ENCODE data around the gene NLRC4. TPM values are rescaled to one million over a fixed set of nuclear protein-coding genes. Genes with fewer than 3 reads are reported as not detected.
"Not testable (repeated sequence)": the region's sequence is repeated elsewhere in the genome, so short reads cannot be mapped to it uniquely, and the experiment has no call there.

NLRC4 gene
- total RNA-seq, 1 donor from 2014 or later = 1.7 TPM

DNA sequence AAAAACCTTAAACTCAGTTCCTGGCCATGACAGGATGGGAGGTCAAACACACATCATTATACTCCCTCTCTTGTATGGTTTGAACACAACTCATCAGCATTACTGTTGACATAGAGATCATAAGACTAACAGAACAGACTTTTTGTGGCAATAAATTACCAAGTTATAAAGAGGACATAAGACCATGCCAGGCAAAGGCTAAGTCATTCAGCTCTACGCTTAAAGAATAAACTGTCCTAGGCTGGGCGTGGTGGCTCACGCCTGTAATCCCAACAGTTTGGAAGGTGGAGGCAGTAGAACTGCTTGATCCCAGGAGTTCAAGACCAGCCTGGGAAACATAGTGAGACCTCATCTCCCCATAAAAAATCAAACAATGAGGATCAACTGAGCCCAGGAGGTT lies 16.4 kb downstream of the NLRC4 start:
- DNase-seq = no peak

DNA sequence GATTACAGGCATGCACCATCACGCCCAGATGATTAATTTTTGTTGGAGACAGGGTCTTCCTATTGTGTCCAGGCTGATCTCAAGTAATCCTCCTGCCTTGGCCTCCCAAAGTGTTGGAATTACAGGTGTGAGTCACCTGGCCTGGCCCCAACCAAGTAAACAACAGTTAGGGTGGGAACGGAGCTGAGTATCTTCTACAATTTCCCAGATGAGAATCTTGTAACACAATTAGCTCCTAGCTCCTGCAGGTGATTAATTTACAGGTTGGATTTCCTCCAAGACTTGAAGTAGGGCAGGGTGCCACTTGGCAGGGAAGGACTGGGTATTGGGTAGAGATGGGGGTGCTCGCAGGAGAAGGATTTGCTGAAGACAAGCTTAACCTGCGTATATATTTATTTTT lies 17.8 kb downstream of the NLRC4 start:
- no peak for DNase-seq

DNA sequence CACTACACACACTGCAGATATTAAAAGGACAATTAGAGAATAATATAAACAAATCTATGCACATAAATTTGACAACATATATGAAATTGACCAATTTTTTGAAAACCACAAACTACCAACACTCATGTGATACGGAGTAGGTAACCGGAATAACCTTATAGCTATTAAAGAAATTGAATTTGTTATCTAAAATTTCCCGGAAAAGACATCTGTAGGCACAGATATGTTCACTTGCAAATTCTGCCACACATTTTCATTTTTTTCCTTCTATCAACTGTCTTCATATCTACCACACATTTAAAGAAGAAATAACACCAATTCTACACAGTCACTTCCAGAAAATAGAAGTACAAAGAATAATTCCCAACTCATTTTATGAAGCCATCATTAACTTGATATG lies 22.4 kb downstream of the NLRC4 start:
- no peak for DNase-seq

DNA sequence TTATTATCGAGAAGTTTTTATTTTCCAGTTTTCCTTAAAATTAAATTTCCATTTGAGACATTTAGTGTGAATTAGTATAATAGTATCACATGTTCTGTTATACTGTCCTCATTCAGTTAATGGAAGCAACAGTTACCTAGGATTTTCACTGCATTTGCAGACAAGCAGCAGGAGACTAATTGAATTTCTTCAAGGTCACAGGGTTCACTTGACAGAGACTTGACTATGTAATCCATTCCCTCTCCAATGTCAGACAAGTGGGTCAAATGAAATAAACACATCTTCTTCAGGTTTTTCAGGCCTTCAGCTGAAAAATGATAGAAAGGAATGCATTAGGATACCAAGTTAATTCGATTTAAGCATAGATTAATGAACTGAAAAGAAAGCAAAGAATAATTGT lies 26.7 kb downstream of the NLRC4 start:
- no peak for DNase-seq

DNA sequence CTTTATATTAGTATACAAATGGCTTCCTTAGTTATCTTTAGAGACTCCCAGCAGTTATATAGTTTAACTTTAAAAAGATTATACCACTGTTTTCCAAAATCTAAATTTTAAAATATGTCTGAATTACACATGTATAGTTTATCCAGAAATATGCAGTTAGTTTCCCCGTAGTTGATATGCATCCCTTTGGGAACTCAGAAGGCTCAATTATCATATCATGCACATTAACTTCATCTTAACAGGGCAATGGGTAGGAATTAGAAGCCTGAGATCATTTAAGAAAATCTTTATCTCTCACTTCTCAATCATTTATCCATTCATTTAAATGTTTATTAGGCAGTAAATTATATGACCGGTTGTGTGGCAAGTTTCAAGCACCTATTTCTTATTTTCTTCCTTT lies 27.2 kb downstream of the NLRC4 start:
- no peak for DNase-seq

DNA sequence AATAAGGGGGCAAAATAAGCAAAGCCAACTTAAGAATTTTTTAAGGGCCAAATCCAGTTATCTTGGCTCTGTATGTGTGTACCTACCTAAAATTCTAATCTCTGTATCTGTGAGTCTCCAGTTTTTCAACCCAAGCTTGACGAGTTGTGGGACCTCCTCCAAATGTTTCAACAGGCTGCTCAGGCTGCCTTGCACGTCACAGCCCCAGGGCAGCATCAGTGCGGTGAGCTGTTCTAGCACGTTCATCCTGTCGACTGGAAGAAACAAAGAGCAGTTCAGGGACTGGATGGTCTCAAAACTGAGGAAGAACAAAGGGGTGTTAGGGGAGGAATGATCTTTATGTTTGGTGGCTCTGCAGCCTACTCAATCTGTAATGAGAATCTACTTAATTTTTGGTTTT lies 29.4 kb downstream of the NLRC4 start:
- peak; percentile 60 for DNase-seq

DNA sequence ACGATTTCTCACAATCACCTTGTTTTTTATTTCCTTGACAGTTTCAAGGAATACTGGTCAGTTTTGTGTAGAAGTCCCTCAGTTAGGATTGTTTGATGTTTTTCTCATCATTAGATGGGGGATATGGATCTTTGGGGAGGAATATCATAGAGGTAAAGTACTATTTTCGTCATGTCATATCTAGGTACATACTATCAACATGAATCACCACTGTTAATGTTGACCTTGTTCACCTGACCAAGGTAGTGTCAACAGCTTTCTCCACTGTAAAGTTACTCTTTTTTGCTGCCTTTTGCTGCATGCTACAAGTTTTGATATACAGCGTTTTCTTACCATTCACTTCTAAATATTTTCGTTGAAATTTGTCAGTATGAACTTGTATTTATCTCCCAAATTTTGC lies 32.7 kb downstream of the NLRC4 start:
- no peak for DNase-seq

DNA sequence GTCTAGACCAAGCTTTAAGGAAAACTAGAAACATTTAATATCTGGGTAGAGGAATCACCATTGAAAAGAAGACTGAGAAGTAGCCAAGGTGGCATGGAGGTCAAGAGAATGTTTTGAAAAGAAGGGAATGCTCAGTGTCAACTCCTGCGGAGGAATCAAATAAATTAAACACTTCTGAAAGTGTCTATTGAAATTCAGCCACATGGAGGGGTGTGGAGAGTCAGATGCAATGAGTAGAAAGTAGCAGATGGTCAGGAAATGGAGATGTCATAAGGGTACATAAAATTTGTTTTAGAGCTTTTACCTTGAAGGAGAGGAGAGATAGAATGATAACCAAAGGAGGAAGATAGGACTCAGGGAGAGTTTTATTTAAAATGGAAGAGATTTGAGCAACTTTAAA lies 35.1 kb downstream of the NLRC4 start:
- no peak for DNase-seq

DNA sequence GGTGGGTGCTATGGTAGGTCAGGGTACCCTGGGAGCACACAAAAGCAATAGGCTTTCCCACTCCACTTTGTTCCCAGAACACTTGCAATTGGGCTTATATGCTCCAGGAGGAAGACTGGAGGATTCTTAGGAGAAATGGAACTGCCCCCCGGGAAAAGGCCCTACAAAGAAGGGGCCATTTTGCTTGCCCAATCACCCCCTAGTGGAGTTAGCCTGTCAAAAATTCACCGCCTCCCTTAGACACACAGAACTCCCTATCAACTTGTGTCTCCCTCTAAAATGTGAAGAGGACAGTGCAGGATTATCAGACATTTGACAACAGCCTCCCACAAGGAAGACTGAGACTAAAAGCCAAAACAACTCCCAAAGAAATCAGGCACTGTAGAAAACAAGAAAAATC lies 36.5 kb downstream of the NLRC4 start:
- DNase-seq = no peak

DNA sequence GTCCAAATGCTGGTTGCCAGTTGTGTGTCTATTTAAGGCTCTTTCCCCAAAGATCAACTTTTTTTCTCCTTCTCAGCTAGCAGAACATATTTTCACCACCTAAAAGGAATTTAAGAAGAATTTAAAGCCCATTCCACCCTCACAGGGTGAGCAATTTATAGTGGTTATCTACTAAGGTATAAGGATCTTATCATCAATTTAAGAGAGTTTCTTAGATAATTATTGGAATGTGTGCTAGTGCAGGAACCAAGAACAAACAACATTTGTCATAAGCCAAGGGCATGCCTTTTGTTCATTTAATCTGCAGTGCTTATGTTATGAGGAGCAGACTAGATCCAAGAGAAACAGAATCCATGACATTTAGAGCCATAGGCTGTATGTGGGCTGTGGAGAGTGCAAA lies 37.2 kb downstream of the NLRC4 start:
- DNase-seq = no peak

DNA sequence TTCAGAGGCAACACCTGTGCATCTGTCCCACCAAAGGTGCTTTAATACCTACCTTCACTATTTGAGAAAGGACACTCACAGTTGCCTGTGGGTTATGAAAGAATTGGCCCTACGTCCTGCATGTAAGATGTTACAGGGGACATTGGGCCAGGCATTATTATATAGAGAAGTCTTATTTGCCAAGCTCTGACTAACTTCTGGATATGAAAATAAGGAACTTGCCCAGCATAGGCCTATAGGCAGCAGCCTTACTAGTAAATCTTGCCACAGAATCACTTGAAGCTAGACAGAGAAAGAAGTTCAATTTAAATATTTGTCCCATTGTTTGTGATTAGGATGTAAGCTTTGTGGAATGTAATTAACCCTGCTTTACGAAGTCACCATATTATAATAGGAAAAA lies 41.7 kb downstream of the NLRC4 start:
- DNase-seq = no peak

DNA sequence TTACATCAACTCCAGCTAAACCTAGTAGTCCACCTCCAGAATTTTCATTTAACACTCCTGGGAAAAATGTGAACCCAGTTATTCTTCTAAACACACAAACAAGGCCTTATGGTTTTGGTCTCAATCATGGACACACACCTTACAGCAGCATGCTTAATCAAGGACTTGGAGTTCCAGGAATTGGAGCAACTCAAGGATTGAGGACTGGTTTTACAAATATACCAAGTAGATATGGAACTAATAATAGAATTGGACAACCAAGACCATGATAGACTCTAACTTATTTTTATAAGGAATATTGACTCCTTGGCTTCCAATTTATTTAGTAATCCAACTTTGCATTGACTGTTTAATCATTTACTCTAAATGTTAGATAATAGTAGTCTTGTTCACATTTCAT lies 44.2 kb downstream of the NLRC4 start:
- DNase-seq = no peak

DNA sequence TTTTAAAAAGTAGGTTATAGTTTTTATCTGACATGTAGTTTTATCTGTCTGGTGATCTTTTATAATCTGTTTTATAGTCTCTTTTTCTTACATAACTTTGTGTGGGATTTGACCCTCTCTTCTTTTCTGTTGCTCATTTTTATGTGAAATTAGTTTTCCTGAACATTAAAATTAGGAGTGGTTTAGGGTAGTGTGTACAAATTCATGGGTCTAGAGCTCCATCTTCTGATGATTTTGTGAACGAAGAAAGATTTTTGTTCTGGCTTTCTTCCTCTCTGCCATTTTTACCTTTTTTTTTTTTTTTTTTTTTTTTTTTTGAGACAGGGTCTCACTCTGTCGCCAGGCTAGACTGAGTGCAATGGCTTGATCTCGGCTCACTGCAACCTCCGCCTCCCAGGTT lies 52.4 kb downstream of the NLRC4 start:
- no peak for DNase-seq

DNA sequence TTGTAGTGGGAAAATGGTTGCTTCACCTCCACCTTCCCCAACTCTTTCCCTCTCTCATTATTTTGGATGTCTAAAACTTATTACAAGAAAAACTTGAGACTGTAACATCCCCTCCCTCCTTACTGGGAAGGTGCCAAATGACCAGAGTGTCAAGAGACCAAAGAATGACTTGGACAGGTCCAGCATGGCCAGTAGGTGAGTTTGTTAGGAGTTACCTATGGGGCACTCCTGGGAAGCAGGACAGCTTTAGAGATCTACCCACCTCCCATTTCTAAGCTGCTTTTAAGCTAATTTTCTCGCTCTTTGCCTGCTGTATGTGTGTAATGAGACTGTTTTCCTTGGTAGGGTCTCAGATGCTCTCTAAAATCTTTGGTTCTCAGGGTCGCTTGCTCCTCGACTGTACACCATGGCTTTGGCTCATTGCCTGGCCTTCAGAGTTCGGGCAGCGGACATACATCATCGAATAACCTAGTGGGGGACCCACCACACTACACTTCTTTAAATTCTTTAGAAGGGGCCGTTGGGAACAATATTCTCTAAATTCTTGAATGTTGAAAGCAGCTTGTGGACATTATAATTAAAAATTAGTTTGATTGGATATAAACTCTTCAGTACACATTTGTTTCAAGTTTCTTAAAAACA lies 53.8 kb downstream of the NLRC4 start:
- DNase-seq = no peak

DNA sequence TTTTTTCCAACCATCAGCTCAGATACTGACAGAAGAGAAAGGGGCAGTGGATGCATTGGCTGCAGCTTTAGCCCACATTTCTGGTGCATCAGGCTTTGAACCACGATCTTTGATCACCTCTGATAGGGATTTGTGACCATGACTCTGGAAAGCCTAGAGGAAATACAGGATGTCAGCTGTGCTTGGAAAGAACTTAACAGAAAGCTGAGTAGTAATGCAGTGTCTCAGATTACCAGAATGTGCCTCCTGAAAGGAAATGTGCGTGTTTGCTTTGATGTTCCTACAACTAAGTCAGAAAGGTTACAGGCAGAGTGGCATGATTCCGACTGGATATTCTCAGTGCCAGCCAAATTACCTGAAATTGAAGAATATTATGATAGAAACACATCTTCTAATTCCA lies 61.3 kb downstream of the NLRC4 start:
- DNase-seq = not testable (repeated sequence)

DNA sequence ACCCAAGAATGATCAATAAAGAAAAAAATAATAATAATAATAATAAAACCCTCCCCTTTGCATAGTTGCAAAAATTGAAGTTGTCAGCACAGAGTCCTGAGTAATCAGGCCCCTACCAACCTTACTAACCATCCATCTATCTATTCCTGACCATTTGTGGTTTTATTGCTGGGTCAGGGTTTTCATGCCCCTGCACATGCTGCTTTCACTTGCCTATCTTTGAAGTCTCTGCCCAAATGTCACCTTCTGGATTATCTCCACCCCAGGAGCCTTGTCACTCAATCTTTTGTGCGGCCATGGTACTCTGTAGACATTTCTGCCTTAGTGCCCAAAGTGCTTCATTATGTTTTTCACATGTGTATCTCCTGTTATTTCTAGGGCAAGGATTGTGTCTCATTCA lies 63.9 kb downstream of the NLRC4 start:
- DNase-seq = no peak

DNA sequence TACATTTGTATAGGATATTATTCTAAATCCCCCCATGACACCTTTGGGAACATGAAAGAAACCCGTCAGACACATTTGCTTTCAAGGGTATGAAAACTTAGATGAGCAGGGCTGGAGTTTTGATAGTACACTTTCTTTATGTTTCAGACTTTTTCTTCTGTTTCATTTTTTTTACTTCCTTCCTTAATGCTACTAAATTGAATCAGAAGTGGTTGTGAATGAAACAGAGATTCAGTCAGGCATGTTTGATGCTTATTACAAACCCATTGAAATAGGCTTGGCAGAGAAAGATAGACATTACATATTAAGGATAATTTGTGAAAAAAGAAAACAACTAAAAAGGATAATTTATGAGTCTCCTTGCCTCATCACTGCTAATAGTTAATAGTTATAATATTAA lies 72.3 kb downstream of the NLRC4 start:
- no peak for DNase-seq

DNA sequence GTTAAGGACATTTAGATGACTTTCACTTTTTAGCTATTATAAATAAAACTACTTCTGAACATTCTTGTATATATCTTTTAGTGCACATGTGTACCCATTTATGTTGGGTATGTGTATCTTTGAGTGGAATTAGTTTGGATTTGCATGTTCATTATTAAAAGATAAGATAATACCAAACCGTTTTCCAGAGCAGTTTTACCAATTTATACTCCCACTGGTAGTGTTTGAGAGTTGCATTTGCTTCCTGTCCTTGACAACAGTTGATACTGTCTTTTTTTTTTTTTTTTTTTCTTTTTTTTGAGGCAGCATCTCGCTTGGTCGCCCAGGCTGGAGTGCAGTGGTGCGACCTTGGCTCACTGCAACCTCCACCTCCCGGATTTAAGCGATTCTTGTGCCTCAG lies 75.7 kb downstream of the NLRC4 start:
- no peak for DNase-seq

DNA sequence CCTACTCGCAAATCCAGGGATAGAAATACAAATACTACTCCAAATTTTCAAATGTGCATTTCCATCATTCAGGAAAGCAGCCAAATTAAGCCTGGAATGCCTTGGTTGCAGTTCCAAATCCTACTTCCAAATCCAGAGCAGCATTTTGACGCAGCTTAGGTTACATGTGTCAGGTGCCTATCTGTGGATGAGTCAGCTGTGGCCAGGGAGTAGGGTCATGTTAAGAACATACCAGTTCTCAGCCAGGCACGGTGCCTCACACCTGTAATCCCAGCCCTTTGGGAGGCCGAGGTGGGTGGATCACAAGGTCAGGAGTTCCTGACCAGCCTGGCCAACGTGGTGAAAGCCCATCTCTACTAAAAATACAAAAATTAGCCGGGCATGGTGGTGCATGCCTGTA lies 82.0 kb downstream of the NLRC4 start:
- no peak for DNase-seq

Small RNAs within 50 kb of the gene (small RNA-seq; reads per million reads assigned to genes)
- gene RNU6-647P (ENCODE audit: low replicate concordance) = not detected

Other genes with a start within 250 kb of the NLRC4 start
- gene DPY30, start 225.1 kb downstream of the NLRC4 start, total RNA-seq = 45.7 TPM
- gene SPAST, start 201.3 kb downstream of the NLRC4 start, total RNA-seq = 31.3 TPM
- 32.3 TPM for gene SLC30A6, start 99.0 kb downstream of the NLRC4 start, total RNA-seq
- 34.1 TPM for gene YIPF4, start 13.0 kb upstream of the NLRC4 start, total RNA-seq
- gene BIRC6, start 92.1 kb upstream of the NLRC4 start, total RNA-seq = 199 TPM